Neuronal stem cell (in vitro differentiated cells): ENCODE results near the gene TYW1B.
"Not testable (repeated sequence)": the region's sequence is repeated elsewhere in the genome, so short reads cannot be mapped to it uniquely, and the experiment has no call there.

Experiments
- DNase-seq: peaks from one replicate; pipeline ENCODE4 v3.0.0-alpha.2; 2013; ENCODE audit warnings: low spot score
- H2AFZ ChIP-seq: one replicate; pipeline ENCODE4 v1.6.1; 2013; ENCODE audit warnings: mild to moderate bottlenecking, low read length, inconsistent platforms
- H2AK5ac ChIP-seq: 2 replicates; pipeline ENCODE4 v1.6.1; 2013; ENCODE audit warnings: low read depth, mild to moderate bottlenecking, inconsistent platforms, low read length, moderate library complexity, mixed read lengths
- H2BK120ac ChIP-seq: 2 replicates; pipeline ENCODE4 v1.6.1; 2013; ENCODE audit warnings: low read depth, mild to moderate bottlenecking, inconsistent platforms, low read length, moderate library complexity, mixed read lengths
- H2BK12ac ChIP-seq: one replicate; pipeline ENCODE4 v1.6.1; 2013; ENCODE audit warnings: low read length, inconsistent platforms
- H2BK15ac ChIP-seq: 2 replicates; pipeline ENCODE4 v1.6.1; 2013; ENCODE audit warnings: mild to moderate bottlenecking, low read length, inconsistent platforms, mixed read lengths
- H2BK5ac ChIP-seq: one replicate; pipeline ENCODE4 v1.6.1; 2013; ENCODE audit warnings: inconsistent platforms, mild to moderate bottlenecking, low read length, moderate library complexity
- H3K14ac ChIP-seq: one replicate; pipeline ENCODE4 v1.6.1; 2013; ENCODE audit warnings: low read length, inconsistent platforms
- H3K18ac ChIP-seq: 2 replicates; pipeline ENCODE4 v1.6.1; 2013; ENCODE audit warnings: low read length, inconsistent platforms
- H3K23ac ChIP-seq: 2 replicates; pipeline ENCODE4 v1.6.1; 2013; ENCODE audit warnings: low read depth, mild to moderate bottlenecking, mixed read lengths, low read length, inconsistent platforms; ENCODE audit not compliant: poor library complexity
- H3K27ac ChIP-seq: replicated peaks from 3 replicates; pipeline ENCODE4 v1.5.1; 2013; ENCODE audit warnings: low read length, inconsistent platforms
- H3K27me3 ChIP-seq, 3 experiments: 2 replicates each; pipeline ENCODE4 v1.6.1; 2013; ENCODE audit warnings: low read length in 3 of 3, mild to moderate bottlenecking in 2 of 3, inconsistent platforms in 1 of 3, low read depth in 1 of 3, mixed read lengths in 1 of 3, moderate library complexity in 1 of 3; ENCODE audit not compliant: control insufficient read depth in 3 of 3, insufficient read depth in 3 of 3
- H3K36me3 ChIP-seq, 2 donors: replicated peaks in 1 of 2; 2 replicates each; pipeline ENCODE4 v1.6.1; 2013; ENCODE audit warnings: low read length in 2 of 2; ENCODE audit not compliant: control insufficient read depth in 2 of 2, insufficient read depth in 2 of 2
- H3K4ac ChIP-seq: 2 replicates; pipeline ENCODE4 v1.6.1; 2013; ENCODE audit warnings: inconsistent platforms, mild to moderate bottlenecking, low read length, moderate library complexity
- H3K4me1 ChIP-seq, 2 donors: 1 replicate in 1 of 2; 2 replicates in 1 of 2; pipeline ENCODE4 v1.6.1; 2013; ENCODE audit warnings: low read length in 2 of 2, low read depth in 1 of 2; ENCODE audit not compliant: control insufficient read depth in 2 of 2, insufficient read depth in 1 of 2
- H3K4me2 ChIP-seq: one replicate; pipeline ENCODE4 v1.6.1; 2013; ENCODE audit warnings: mild to moderate bottlenecking, low read length, inconsistent platforms; ENCODE audit not compliant: insufficient read depth, poor library complexity, severe bottlenecking
- H3K4me3 ChIP-seq, 2 donors: 2 replicates each; pipeline ENCODE4 v1.5.1; 2013; ENCODE audit warnings: low read length in 2 of 2, mild to moderate bottlenecking in 2 of 2, inconsistent platforms in 1 of 2, moderate library complexity in 1 of 2
- H3K79me1 ChIP-seq: one replicate; pipeline ENCODE4 v1.6.1; 2013; ENCODE audit warnings: low read depth, mild to moderate bottlenecking, inconsistent platforms, low read length, moderate library complexity
- H3K9ac ChIP-seq: one replicate; pipeline ENCODE4 v1.6.1; 2013; ENCODE audit warnings: mild to moderate bottlenecking, low read depth, low read length, inconsistent platforms; ENCODE audit not compliant: poor library complexity
- H3K9me3 ChIP-seq, 2 donors: replicated peaks in 1 of 2; 2 replicates each; pipeline versions ENCODE3 to v1.6.1; 2013; ENCODE audit warnings: low read length in 2 of 2, mild to moderate bottlenecking in 2 of 2, inconsistent platforms in 1 of 2, low read depth in 1 of 2, mixed read lengths in 1 of 2, moderate library complexity in 1 of 2; ENCODE audit not compliant: control insufficient read depth in 2 of 2, insufficient read depth in 1 of 2
- H4K8ac ChIP-seq: one replicate; pipeline ENCODE4 v1.6.1; 2013; ENCODE audit warnings: low read depth, mild to moderate bottlenecking, inconsistent platforms, low read length, moderate library complexity
- H4K91ac ChIP-seq: one replicate; pipeline ENCODE4 v1.6.1; 2013; ENCODE audit warnings: low read length, low read depth, mild to moderate bottlenecking, inconsistent platforms; ENCODE audit not compliant: poor library complexity
- WGBS, 2 donors: extraction: QIAGEN DNeasy Blood & Tissue Kit; methylation state at CpG; one replicate each; pipeline ENCODE4 v1.1.7; 2013; ENCODE audit warnings: missing lambda C conversion rate in 2 of 2, mixed read lengths in 1 of 2; ENCODE audit not compliant: insufficient read length in 2 of 2, insufficient replicate concordance in 1 of 2; ENCODE audit errors: extremely low coverage in 2 of 2; 5-methylcytosine and 5-hydroxymethylcytosine counted together

Gene TYW1B

GRCh38 chr7:72667049-72667448 is 161.0 kb downstream of the TYW1B start:
- H3K36me3 ChIP-seq, H3K4me2 ChIP-seq, H3K4me1 ChIP-seq, H3K23ac ChIP-seq, H2AK5ac ChIP-seq, H3K27ac ChIP-seq, H3K4me3 ChIP-seq, H3K4ac ChIP-seq, H3K9ac ChIP-seq, DNase-seq, H3K79me1 ChIP-seq, H3K14ac ChIP-seq, H4K91ac ChIP-seq, H4K8ac ChIP-seq, H3K18ac ChIP-seq, H3K9me3 ChIP-seq, H2BK120ac ChIP-seq, H2BK15ac ChIP-seq, H3K27me3 ChIP-seq, H2AFZ ChIP-seq, H2BK12ac ChIP-seq, H2BK5ac ChIP-seq: not testable (repeated sequence)
- no CpG with 5 or more reads among the region's 3 CpGs for WGBS, 2 donors

DNA sequence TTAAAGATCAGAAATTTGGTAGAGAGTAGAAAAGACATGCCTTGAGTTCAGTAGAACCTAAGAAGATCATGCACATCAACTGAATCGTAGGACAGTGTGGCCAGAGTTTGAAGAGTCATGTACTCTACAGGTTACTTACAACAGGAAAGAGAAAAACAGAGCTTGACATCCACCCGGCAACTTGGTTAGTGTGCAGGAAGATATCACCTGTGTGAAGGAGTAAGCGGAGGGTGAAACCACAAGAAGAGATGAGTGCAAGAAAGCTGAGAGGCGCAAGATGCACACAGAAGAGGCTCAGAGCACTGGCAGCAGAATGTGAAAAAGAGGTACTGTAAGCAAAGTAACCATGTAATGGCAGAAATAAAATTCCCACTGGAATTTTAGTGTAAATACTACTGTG is 179.4 kb downstream of the TYW1B start:
- DNase-seq, H3K36me3 ChIP-seq, H3K4me2 ChIP-seq, H2AK5ac ChIP-seq, H3K79me1 ChIP-seq, H3K9ac ChIP-seq, H2AFZ ChIP-seq, H3K9me3 ChIP-seq, H3K4me3 ChIP-seq, H2BK5ac ChIP-seq, H3K18ac ChIP-seq, H3K27ac ChIP-seq, H3K23ac ChIP-seq, H2BK120ac ChIP-seq, H3K14ac ChIP-seq, H3K4ac ChIP-seq, H2BK15ac ChIP-seq, H3K27me3 ChIP-seq, H3K4me1 ChIP-seq, H4K91ac ChIP-seq, H2BK12ac ChIP-seq, H4K8ac ChIP-seq: not testable (repeated sequence)
- WGBS, 2 donors: no CpG with 5 or more reads among the region's 4 CpGs

DNA sequence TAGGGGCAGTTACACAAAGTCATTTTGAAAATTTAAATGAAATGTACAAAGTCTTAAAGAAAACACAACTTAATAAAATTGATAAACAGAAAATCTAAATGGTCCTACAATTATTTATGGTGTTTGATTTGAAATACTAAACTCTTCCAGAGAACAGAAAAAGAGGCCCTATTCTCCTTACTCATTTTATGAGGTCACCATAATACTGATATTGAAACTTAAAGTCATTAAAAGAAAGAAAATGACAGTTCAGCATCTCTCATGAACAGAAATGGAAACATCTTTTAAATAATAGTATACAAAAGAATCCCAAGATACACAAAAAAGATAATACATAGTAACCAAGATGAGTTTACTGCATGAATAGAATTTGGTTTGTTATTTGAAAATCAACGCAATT is 184.3 kb downstream of the TYW1B start:
- not testable (repeated sequence) for H3K14ac ChIP-seq, H3K4me1 ChIP-seq, H3K4ac ChIP-seq, H2BK12ac ChIP-seq, H3K27me3 ChIP-seq, H2AK5ac ChIP-seq, DNase-seq, H4K91ac ChIP-seq, H3K23ac ChIP-seq, H3K4me2 ChIP-seq, H4K8ac ChIP-seq, H2BK5ac ChIP-seq, H3K9ac ChIP-seq, H2BK15ac ChIP-seq, H3K36me3 ChIP-seq, H3K27ac ChIP-seq, H3K18ac ChIP-seq, H3K4me3 ChIP-seq, H2AFZ ChIP-seq, H3K79me1 ChIP-seq, H2BK120ac ChIP-seq, H3K9me3 ChIP-seq
- no CpG with 5 or more reads among the region's 1 CpG for WGBS, 2 donors

DNA sequence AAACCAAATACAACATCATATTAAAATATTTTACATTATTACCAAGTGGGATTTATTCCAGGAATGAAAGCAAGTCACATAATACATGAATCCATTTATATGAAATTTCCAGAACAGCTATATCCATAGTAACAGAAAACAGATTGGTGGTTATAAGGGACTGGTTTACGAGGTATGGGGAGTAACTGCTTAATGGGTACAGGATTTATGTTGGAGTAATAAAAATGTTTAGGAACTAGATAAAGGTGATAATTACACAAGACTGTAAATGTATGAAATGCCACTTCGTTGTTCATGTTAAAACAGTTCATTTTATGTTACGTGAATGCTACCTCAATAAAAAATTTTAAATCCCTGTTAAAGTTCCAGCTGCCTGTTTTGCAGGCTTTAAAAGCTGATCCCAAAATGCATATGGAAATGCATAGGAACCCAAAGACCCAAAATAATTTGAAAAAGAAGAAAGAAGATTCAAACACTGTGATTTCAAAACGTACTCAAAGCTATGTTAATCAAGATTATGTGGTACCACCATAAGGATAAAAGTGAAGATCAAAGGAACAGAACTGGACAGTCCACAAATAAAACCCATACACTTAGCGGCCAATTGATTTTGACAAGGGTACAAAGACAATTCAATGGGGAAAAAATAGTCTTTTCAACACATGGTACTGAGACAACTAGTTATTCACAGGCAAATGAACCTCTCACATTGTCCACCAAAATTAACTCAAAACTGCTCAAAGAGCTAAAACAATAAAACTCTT is 186.3 kb downstream of the TYW1B start:
- WGBS, 2 donors: no CpG with 5 or more reads among the region's 5 CpGs
- H2AK5ac ChIP-seq, H3K4me1 ChIP-seq, H3K4me2 ChIP-seq, H3K27me3 ChIP-seq, H4K91ac ChIP-seq, H3K4me3 ChIP-seq, H2BK15ac ChIP-seq, H3K27ac ChIP-seq, H4K8ac ChIP-seq, H2AFZ ChIP-seq, H3K23ac ChIP-seq, DNase-seq, H2BK120ac ChIP-seq, H3K9ac ChIP-seq, H3K36me3 ChIP-seq, H3K4ac ChIP-seq, H2BK5ac ChIP-seq, H3K79me1 ChIP-seq, H3K9me3 ChIP-seq, H3K18ac ChIP-seq, H2BK12ac ChIP-seq, H3K14ac ChIP-seq: not testable (repeated sequence)
